Measurements from ENCODE around the gene MASTL.

MASTL gene

GRCh38 chr10:27158421-27158820 lies 3.3 kb downstream of the MASTL start:
- H3K4me3 ChIP-seq (ENCODE audit: insufficient read depth, low read length, poor library complexity, severe bottlenecking) = no peak overlapping the region
- H3F3A ChIP-seq (ENCODE audit: insufficient read depth) = peaks cover 14% of the 10 kb centered on the region
- H3K79me2 ChIP-seq (ENCODE audit: insufficient read depth, low read length) = peaks cover 46% of the 10 kb centered on the region
- H3K27ac ChIP-seq (ENCODE audit: low read depth, low read length) = no peak overlapping the region
- peaks cover 23% of the 10 kb centered on the region; the same call in 1 of the 2 replicates for H4K20me1 ChIP-seq (ENCODE audit: low read depth, low read length)
- H3K9me2 ChIP-seq (replicated peaks; ENCODE audit: insufficient read depth, low read length) = no peaks in the 10 kb centered on the region
- H2AFZ ChIP-seq (ENCODE audit: low read depth, low read length, severe bottlenecking) = no peak overlapping the region
- H3K36me3 ChIP-seq (ENCODE audit: low read length) = peaks cover 48% of the 10 kb centered on the region
- no peaks in the 10 kb centered on the region for H3K27me3 ChIP-seq (ENCODE audit: low read length)
- H3K4me2 ChIP-seq (ENCODE audit: low read depth, low read length, poor library complexity, severe bottlenecking) = no peak overlapping the region
- no peaks in the 10 kb centered on the region for H3K9me3 ChIP-seq (ENCODE audit: insufficient read depth, low read length)
- no peak overlapping the region for H3K9ac ChIP-seq (ENCODE audit: low read length)
- TF ChIP-seq CTCF (IDR thresholded peaks at IDR 0.05; ENCODE audit: insufficient read depth, low read length, poor library complexity, severe bottlenecking) = no peak
- no peak for TF ChIP-seq EZH2phosphoT487 (conservative IDR thresholded peaks at IDR 0.05; ENCODE audit: low read length)

DNA sequence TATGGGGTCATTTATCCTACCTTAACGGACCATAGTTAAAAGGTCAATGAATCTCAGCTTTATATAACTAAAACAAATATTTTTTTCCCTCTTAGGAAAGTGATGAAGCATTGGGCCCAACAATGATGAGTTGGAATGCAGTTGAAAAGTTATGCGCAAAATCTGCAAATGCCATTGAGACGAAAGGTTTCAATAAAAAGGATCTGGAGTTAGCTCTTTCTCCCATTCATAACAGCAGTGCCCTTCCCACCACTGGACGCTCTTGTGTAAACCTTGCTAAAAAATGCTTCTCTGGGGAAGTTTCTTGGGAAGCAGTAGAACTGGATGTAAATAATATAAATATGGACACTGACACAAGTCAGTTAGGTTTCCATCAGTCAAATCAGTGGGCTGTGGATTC lies 14.7 kb downstream of the MASTL start:
- no peak for TF ChIP-seq CTCF (IDR thresholded peaks at IDR 0.05; ENCODE audit: insufficient read depth, low read length, poor library complexity, severe bottlenecking)
- no peak for TF ChIP-seq EZH2phosphoT487 (conservative IDR thresholded peaks at IDR 0.05; ENCODE audit: low read length)
- no peak overlapping the region for H3K4me3 ChIP-seq (ENCODE audit: insufficient read depth, low read length, poor library complexity, severe bottlenecking)
- no peaks in the 10 kb centered on the region for H3K27me3 ChIP-seq (ENCODE audit: low read length)
- no peak overlapping the region for H3K27ac ChIP-seq (ENCODE audit: low read depth, low read length)
- H3K9me2 ChIP-seq (replicated peaks; ENCODE audit: insufficient read depth, low read length) = no peaks in the 10 kb centered on the region
- no peak overlapping the region for H3K9ac ChIP-seq (ENCODE audit: low read length)
- peaks cover 63% of the 10 kb centered on the region for H3K36me3 ChIP-seq (ENCODE audit: low read length)
- 0 out of 2 replicates have a peak, but pooled peaks cover 9% of the 10 kb centered on the region for H4K20me1 ChIP-seq (ENCODE audit: low read depth, low read length)
- no peak overlapping the region for H3K4me2 ChIP-seq (ENCODE audit: low read depth, low read length, poor library complexity, severe bottlenecking)
- H2AFZ ChIP-seq (ENCODE audit: low read depth, low read length, severe bottlenecking) = no peak overlapping the region
- H3K79me2 ChIP-seq (ENCODE audit: insufficient read depth, low read length) = 0 out of 2 replicates have a peak, but pooled peaks cover 6% of the 10 kb centered on the region
- peaks cover 10% of the 10 kb centered on the region; the same call in 1 of the 2 replicates for H3F3A ChIP-seq (ENCODE audit: insufficient read depth)
- no peaks in the 10 kb centered on the region for H3K9me3 ChIP-seq (ENCODE audit: insufficient read depth, low read length)

- H2AFZ ChIP-seq (ENCODE audit: low read depth, low read length, severe bottlenecking) = no peak overlapping the region
- TF ChIP-seq CTCF (IDR thresholded peaks at IDR 0.05; ENCODE audit: insufficient read depth, low read length, poor library complexity, severe bottlenecking) (no peak), EZH2phosphoT487 (conservative IDR thresholded peaks at IDR 0.05; ENCODE audit: low read length) (no peak)
- no peak overlapping the region for H3K4me3 ChIP-seq (ENCODE audit: insufficient read depth, low read length, poor library complexity, severe bottlenecking)
- H4K20me1 ChIP-seq (ENCODE audit: low read depth, low read length) = no peaks in the 10 kb centered on the region
- H3K9me2 ChIP-seq (replicated peaks; ENCODE audit: insufficient read depth, low read length) = no peaks in the 10 kb centered on the region
- H3K79me2 ChIP-seq (ENCODE audit: insufficient read depth, low read length) = no peaks in the 10 kb centered on the region
- peaks cover 10% of the 10 kb centered on the region; the same call in 1 of the 2 replicates for H3K36me3 ChIP-seq (ENCODE audit: low read length)
- H3K9ac ChIP-seq (ENCODE audit: low read length) = no peak overlapping the region
- H3K27ac ChIP-seq (ENCODE audit: low read depth, low read length) = no peak overlapping the region
- peaks cover 10% of the 10 kb centered on the region for H3F3A ChIP-seq (ENCODE audit: insufficient read depth)
- H3K4me2 ChIP-seq (ENCODE audit: low read depth, low read length, poor library complexity, severe bottlenecking) = no peak overlapping the region
- no peaks in the 10 kb centered on the region for H3K27me3 ChIP-seq (ENCODE audit: low read length)
- H3K9me3 ChIP-seq (ENCODE audit: insufficient read depth, low read length) = no peaks in the 10 kb centered on the region
Observed at GRCh38 chr10:27188259-27188658, 33.1 kb downstream of the MASTL start.
